HUDEP-2 (cell line): ENCODE data around the gene GFER.
"Not testable (repeated sequence)": the region's sequence is repeated elsewhere in the genome, so short reads cannot be mapped to it uniquely, and the experiment has no call there.

Experiments
- DNase-seq, 76 experiments: peaks; one replicate each; lab custom pipeline; 2025; ENCODE audit not compliant: unreplicated experiment in 76 of 76; lab: John Stamatoyannopoulos, UW

GFER gene

GRCh38 chr16:2023092-2024031 lies 39.4 kb downstream of the GFER start:
- DNase-seq = peak in 73 of 76 experiments; percentile 44 to 95 (median 86)

GRCh38 chr16:2024032-2024420 lies 40.0 kb downstream of the GFER start:
- DNase-seq = no peak

- no peak for DNase-seq
These were observed 41.3 kb downstream of the GFER start for GRCh38 chr16:2025251-2025650.

- no peak for DNase-seq
These were observed 42.0 kb downstream of the GFER start for GRCh38 chr16:2025878-2026460.

GRCh38 chr16:2026461-2027023 lies 42.5 kb downstream of the GFER start, which contains the start of gene NHERF2:
NHERF2 (plus strand) TSS chr16:2026902; CDS start chr16:2027006, 104 bp downstream.
- DNase-seq = peak in 8 of 76 experiments; percentile 16 to 34 (median 21)

- DNase-seq = peak in 1 of 76 experiments; percentile 15
These were observed 43.3 kb downstream of the GFER start for GRCh38 chr16:2027024-2028010.

GRCh38 chr16:2028146-2028545 lies 44.2 kb downstream of the GFER start:
- DNase-seq = no peak

- DNase-seq = no peak
These were observed 44.7 kb downstream of the GFER start for GRCh38 chr16:2028620-2029220.

GRCh38 chr16:2029350-2029749 lies 45.4 kb downstream of the GFER start:
- DNase-seq = no peak

GRCh38 chr16:2030036-2030435 lies 46.0 kb downstream of the GFER start:
- no peak for DNase-seq

- no peak for DNase-seq
These were observed 47.1 kb downstream of the GFER start for GRCh38 chr16:2031081-2031577.

- no peak for DNase-seq
These were observed 48.5 kb downstream of the GFER start for GRCh38 chr16:2032285-2033056.

GRCh38 chr16:2033057-2033908 lies 49.3 kb downstream of the GFER start:
- no peak for DNase-seq

GRCh38 chr16:2033909-2034695 lies 50.1 kb downstream of the GFER start:
- DNase-seq = not testable (repeated sequence)

- DNase-seq = no peak
These were observed 50.9 kb downstream of the GFER start for GRCh38 chr16:2034696-2035430.

GRCh38 chr16:2035431-2036199 lies 51.6 kb downstream of the GFER start:
- DNase-seq = no peak
